Measurements from ENCODE around the gene BPIFB1. TPM values are rescaled to one million over a fixed set of nuclear protein-coding genes. Genes with fewer than 3 reads are reported as not detected.

Gene BPIFB1
- polyA plus RNA-seq, 1 donor (not counting 4 experiments of a cell fraction or from before 2014, with no cell fraction given) = not detected

- Histone ChIP-seq H2AFZ (ENCODE audit: control insufficient read depth, low read length) (no peak overlapping the region), H3K36me3 (ENCODE audit: control insufficient read depth in 2 of 2, extremely low read depth in 1 of 2, insufficient read depth in 2 of 2, low read length in 2 of 2) (no peaks in the 10 kb centered on the region), H3K27me3 (ENCODE audit: control insufficient read depth, extremely low read depth, insufficient read depth, low read length) (peaks cover 19% of the 10 kb centered on the region), H3K27ac (ENCODE audit: control insufficient read depth, insufficient read depth, low read length) (no peak overlapping the region), H3K9ac (ENCODE audit: control insufficient read depth, extremely low read depth, insufficient read depth, low read length) (no peak overlapping the region), H3K9me1 (ENCODE audit: control insufficient read depth, extremely low read depth, insufficient read depth, low read length) (no peaks in the 10 kb centered on the region), H3K4me1 (ENCODE audit: control insufficient read depth, extremely low read depth, insufficient read depth, low read length) (no peaks in the 10 kb centered on the region), H4K20me1 (ENCODE audit: control insufficient read depth, extremely low read depth, insufficient read depth, low read length) (no peaks in the 10 kb centered on the region), H3K4me3 (ENCODE audit: control insufficient read depth in 2 of 3, extremely low read depth in 1 of 3, insufficient read depth in 2 of 3, low read depth in 1 of 3, low read length in 3 of 3) (no peak overlapping the region), H3K79me2 (ENCODE audit: control insufficient read depth, insufficient read depth, low read length) (no peaks in the 10 kb centered on the region), H3K4me2 (ENCODE audit: control insufficient read depth, extremely low read depth, insufficient read depth, low read depth, low read length) (no peak overlapping the region), H3K9me3 (ENCODE audit: control insufficient read depth, low read depth, low read length) (no peaks in the 10 kb centered on the region)
- DNase-seq (ENCODE audit: low read depth, low spot score) (no peak), FAIRE-seq (no peak)
- dilution Hi-C loops (cut with MboI; ENCODE audit: extremely low pct_ligation_motif_present, low sequenced_read_pairs) = no loop called here
- TF ChIP-seq EZH2 (IDR thresholded peaks at IDR 0.05; ENCODE audit: low read length) = no peak
- TF ChIP-seq CTCF (optimal IDR thresholded peaks at IDR 0.05 in 1 of 3, IDR thresholded peaks at IDR 0.05 in 1 of 3, conservative IDR thresholded peaks at IDR 0.05 in 1 of 3; ENCODE audit: extremely low read depth in 1 of 3, insufficient read depth in 2 of 3, low read length in 3 of 3) = no peak
These were observed 1.3 kb downstream of the BPIFB1 start for GRCh38 chr20:33284284-33284683.

- DNase-seq (ENCODE audit: low read depth, low spot score) (no peak), FAIRE-seq (no peak)
- Histone ChIP-seq H3K4me3 (ENCODE audit: control insufficient read depth in 2 of 3, extremely low read depth in 1 of 3, insufficient read depth in 2 of 3, low read depth in 1 of 3, low read length in 3 of 3) (no peak overlapping the region), H3K4me2 (ENCODE audit: control insufficient read depth, extremely low read depth, insufficient read depth, low read depth, low read length) (no peak overlapping the region), H3K79me2 (ENCODE audit: control insufficient read depth, insufficient read depth, low read length) (no peaks in the 10 kb centered on the region), H3K27ac (ENCODE audit: control insufficient read depth, insufficient read depth, low read length) (no peak overlapping the region), H3K4me1 (ENCODE audit: control insufficient read depth, extremely low read depth, insufficient read depth, low read length) (no peaks in the 10 kb centered on the region), H3K9me1 (ENCODE audit: control insufficient read depth, extremely low read depth, insufficient read depth, low read length) (no peaks in the 10 kb centered on the region), H3K27me3 (ENCODE audit: control insufficient read depth, extremely low read depth, insufficient read depth, low read length) (peaks cover 19% of the 10 kb centered on the region), H3K9ac (ENCODE audit: control insufficient read depth, extremely low read depth, insufficient read depth, low read length) (no peak overlapping the region), H2AFZ (ENCODE audit: control insufficient read depth, low read length) (no peak overlapping the region), H4K20me1 (ENCODE audit: control insufficient read depth, extremely low read depth, insufficient read depth, low read length) (no peaks in the 10 kb centered on the region), H3K9me3 (ENCODE audit: control insufficient read depth, low read depth, low read length) (no peaks in the 10 kb centered on the region), H3K36me3 (ENCODE audit: control insufficient read depth in 2 of 2, extremely low read depth in 1 of 2, insufficient read depth in 2 of 2, low read length in 2 of 2) (no peaks in the 10 kb centered on the region)
- dilution Hi-C loops (cut with MboI; ENCODE audit: extremely low pct_ligation_motif_present, low sequenced_read_pairs) = no loop called here
- TF ChIP-seq EZH2 (IDR thresholded peaks at IDR 0.05; ENCODE audit: low read length) (no peak), CTCF (optimal IDR thresholded peaks at IDR 0.05 in 1 of 3, IDR thresholded peaks at IDR 0.05 in 1 of 3, conservative IDR thresholded peaks at IDR 0.05 in 1 of 3; ENCODE audit: extremely low read depth in 1 of 3, insufficient read depth in 2 of 3, low read length in 3 of 3) (no peak)
These were observed 1.9 kb downstream of the BPIFB1 start for GRCh38 chr20:33284937-33285336.
